Measurements from ENCODE around the gene MATN3. TPM values are rescaled to one million over a fixed set of nuclear protein-coding genes. Genes with fewer than 3 reads are reported as not detected.

The MATN3 gene
- 1.6 to 2.7 TPM (median 2.1 TPM) in 3 replicates for total RNA-seq

DNA sequence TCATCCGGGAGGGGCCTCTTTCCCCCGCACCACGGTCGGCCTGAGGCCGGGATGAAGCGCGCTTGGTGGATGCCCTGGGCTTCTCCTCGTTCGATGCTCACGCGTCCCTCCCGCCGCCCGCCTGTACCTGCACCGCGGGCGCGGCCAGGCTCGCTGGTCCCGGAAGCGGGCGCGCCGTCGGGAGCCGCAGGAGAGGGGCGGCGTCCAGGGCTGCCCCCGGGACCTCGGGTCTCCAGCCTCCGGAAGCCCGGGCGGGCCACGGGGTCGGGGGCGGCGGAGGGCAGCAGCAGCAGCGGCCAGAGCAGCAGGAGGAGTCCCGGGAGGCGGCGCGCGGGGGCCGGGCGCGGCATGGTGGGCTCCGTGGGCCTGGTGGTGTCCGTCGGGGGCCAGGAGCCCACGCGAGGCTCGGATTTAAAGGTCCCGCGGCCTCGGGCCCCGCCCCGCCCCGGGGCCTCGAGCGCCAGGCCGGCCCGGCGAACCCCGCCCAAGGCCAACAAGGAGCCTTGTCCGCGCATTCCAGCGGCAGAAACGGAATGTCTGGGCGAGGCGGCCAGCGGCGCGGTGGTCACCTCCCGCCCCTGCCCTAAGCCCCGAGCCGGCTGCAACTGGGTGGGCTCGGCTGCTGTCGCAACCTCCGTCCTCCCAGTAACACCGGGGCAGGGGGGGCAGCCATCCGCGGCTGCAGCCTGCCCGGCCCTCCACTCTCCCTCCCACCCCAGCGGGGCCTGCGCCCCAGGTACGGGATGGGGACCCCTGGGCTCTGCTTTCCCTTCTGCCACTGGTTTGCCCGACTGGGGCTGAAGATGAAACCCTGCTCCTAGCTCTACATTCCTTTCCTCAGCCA, at the start of gene MATN3:
Gene MATN3, minus strand, starts transcription at position 387 of the 844 bp plus-strand sequence. Its CDS starts 37 bp downstream, at position 350.
- TF ChIP-seq, protein P1, sequence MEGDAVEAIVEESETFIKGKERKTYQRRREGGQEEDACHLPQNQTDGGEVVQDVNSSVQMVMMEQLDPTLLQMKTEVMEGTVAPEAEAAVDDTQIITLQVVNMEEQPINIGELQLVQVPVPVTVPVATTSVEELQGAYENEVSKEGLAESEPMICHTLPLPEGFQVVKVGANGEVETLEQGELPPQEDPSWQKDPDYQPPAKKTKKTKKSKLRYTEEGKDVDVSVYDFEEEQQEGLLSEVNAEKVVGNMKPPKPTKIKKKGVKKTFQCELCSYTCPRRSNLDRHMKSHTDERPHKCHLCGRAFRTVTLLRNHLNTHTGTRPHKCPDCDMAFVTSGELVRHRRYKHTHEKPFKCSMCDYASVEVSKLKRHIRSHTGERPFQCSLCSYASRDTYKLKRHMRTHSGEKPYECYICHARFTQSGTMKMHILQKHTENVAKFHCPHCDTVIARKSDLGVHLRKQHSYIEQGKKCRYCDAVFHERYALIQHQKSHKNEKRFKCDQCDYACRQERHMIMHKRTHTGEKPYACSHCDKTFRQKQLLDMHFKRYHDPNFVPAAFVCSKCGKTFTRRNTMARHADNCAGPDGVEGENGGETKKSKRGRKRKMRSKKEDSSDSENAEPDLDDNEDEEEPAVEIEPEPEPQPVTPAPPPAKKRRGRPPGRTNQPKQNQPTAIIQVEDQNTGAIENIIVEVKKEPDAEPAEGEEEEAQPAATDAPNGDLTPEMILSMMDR (IDR thresholded peaks at IDR 0.05; ENCODE audit: unreplicated experiment): no peak
- H3K4me3 Mint-ChIP-seq: peak within 1 kb of the TSS; percentile 73
- H3K4me1 Mint-ChIP-seq: peaks cover 11% of the 10 kb centered on the region
- DNase-seq (ENCODE audit: low spot score in 2 of 2, unreplicated experiment in 2 of 2): no peak
- no peaks in the 10 kb centered on the region for H3K36me3 Mint-ChIP-seq
- peaks cover 7% of the 10 kb centered on the region for H3K9me3 Mint-ChIP-seq
- peak within 1 kb of the TSS; percentile 61 for H3K27ac Mint-ChIP-seq
- peaks cover 36% of the 10 kb centered on the region for H3K27me3 Mint-ChIP-seq (ENCODE audit: low read depth)

GRCh38 chr2:20061940-20062339, 49.5 kb upstream of the MATN3 start:
- Mint-ChIP-seq H3K27me3 (ENCODE audit: low read depth) (no peaks in the 10 kb centered on the region), H3K4me3 (no peak overlapping the region), H3K9me3 (peaks cover 4% of the 10 kb centered on the region), H3K27ac (no peak overlapping the region), H3K4me1 (peaks cover 28% of the 10 kb centered on the region), H3K36me3 (no peaks in the 10 kb centered on the region)
- DNase-seq (ENCODE audit: low spot score in 2 of 2, unreplicated experiment in 2 of 2): no peak
- TF ChIP-seq, protein P1 (IDR thresholded peaks at IDR 0.05; ENCODE audit: unreplicated experiment): no peak

DNA sequence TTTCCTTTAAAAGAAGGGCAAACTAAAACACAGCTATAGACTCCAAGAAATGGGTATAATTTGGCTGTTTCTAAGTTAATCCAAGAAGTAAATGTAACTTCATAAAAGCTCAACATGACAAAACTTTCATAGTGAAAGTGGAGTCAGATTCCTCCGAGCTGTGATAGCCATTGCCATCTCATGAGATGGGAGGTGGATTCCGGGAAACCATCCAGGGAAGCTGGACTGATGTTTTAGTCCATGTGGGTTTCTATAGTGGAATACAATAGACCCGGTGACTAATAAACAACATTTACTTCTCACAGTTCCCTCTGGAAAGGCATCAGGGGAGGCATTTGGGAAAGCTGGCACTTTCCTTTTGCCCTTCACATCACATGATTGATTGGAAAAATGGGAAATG, 49.0 kb upstream of the MATN3 start:
- Mint-ChIP-seq H3K4me3 (no peak overlapping the region), H3K36me3 (no peaks in the 10 kb centered on the region), H3K27me3 (ENCODE audit: low read depth) (no peaks in the 10 kb centered on the region), H3K9me3 (peaks cover 4% of the 10 kb centered on the region), H3K4me1 (peaks cover 26% of the 10 kb centered on the region), H3K27ac (no peak overlapping the region)
- TF ChIP-seq, protein P1 (IDR thresholded peaks at IDR 0.05; ENCODE audit: unreplicated experiment): no peak
- DNase-seq (ENCODE audit: low spot score in 2 of 2, unreplicated experiment in 2 of 2): no peak

DNA sequence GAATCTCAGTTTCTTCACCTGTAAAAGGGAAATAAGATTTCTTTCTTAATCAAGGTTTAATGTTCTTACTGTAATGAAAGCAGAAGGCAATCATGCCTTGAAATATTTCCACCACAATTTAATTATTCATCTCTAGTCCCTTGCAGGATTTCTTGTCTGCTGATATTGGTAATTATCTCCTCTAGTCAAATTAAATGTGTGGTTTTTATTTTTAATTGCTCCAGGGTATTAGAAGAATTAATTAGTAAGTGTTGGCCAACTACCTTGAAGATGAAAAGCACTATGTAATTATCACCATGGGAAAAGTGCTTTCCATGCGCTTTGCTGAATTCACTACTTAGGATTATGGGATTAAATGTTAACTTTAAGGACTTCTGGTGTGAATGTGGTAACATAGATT, 47.6 kb upstream of the MATN3 start:
- Mint-ChIP-seq H3K27ac (no peak overlapping the region), H3K4me1 (peaks cover 15% of the 10 kb centered on the region), H3K9me3 (peaks cover 4% of the 10 kb centered on the region), H3K4me3 (no peak overlapping the region), H3K36me3 (no peaks in the 10 kb centered on the region), H3K27me3 (ENCODE audit: low read depth) (peaks cover 5% of the 10 kb centered on the region)
- no peak for DNase-seq (ENCODE audit: low spot score in 2 of 2, unreplicated experiment in 2 of 2)
- TF ChIP-seq, protein P1 (IDR thresholded peaks at IDR 0.05; ENCODE audit: unreplicated experiment): no peak

DNA sequence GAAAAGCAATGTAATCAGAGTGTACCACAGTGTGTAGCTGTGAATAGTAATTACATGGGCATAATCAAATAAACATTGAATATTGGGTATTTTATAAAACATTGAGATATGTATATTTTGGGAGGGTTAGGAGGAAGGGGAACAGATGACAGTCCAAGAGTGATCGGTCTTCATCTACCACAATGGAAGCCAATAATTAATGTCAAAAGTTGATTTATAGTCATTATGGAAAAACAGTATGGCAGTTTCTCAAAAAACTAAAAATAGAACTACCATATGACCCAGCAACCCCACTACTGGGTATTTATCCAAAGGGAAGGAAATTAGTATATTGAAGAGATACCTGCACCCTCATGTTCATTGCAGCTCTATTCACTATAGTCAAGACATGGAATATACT, 44.8 kb upstream of the MATN3 start:
- Mint-ChIP-seq H3K36me3 (no peaks in the 10 kb centered on the region), H3K27me3 (ENCODE audit: low read depth) (peaks cover 5% of the 10 kb centered on the region), H3K9me3 (no peaks in the 10 kb centered on the region), H3K27ac (no peak overlapping the region), H3K4me3 (no peak overlapping the region), H3K4me1 (no peaks in the 10 kb centered on the region)
- TF ChIP-seq, protein P1 (IDR thresholded peaks at IDR 0.05; ENCODE audit: unreplicated experiment): no peak
- DNase-seq (ENCODE audit: low spot score in 2 of 2, unreplicated experiment in 2 of 2): no peak

All from mesothelial cell of epicardium (in vitro differentiated cells).